Stimulated activated CD4-positive, alpha-beta T cell treated with anti-CD3 and anti-CD28 coated beads, Interleukin-15, amount 100 ng/mL, for 24 hours (primary cell): ENCODE data around the gene CTF1.
A peak's percentile ranks its signal among the peaks of the same experiment; 100 is the strongest.
"Not testable (repeated sequence)": the region's sequence is repeated elsewhere in the genome, so short reads cannot be mapped to it uniquely, and the experiment has no call there.

Experiments used
- DNase-seq: peaks from one replicate; pipeline ENCODE4 v3.0.0-alpha.2; 2020

Gene CTF1

DNA sequence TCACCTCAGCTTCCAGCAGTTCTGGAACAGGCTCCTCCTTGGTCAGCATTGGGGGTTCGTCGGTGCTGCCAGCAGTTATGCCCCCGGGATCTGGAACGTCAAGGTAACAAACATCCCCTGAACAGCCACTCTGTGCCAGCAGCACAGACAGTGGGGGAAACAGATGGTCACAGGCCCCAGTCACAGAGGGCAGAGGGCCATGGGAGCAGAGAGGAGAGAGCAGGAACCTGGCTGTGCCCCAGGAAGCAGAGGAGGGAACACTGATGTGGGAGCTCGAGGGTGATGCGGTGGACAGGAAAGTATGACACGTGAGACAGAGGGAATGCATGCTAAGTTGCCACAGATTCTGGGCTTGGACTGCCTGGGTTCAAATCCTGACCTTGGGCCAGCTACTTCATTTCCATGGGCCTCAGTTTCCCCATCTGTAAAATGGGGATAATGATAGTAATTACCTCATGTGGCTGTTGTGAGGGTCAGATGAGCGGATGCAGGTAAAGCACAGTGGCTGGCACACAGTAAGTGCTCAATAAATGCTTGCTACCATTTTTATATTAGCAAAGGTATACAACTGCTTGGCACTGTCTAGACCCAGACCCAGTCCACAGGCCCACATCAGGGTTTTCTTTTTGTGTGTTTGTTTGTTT is 7.4 kb upstream of the CTF1 start:
- no peak for DNase-seq

DNA sequence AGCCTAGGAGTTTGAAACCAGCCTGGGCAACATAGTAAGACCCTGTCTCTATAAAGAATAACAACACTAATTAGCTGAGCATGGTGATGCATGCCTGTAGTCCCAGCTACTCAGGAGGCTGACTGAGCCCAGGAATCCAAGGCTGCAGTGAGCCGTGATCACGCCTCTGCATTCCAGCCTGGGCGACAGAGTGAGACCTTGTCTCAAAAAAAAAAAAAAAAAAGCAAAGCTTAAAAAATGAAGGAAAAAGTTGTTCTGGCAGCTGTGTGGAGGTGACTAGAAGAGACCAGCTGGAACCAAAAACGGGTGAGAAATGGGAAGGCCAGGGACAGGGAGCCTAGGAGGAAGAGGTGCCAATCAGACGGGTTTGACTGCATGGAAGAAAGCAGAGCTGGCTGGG is 6.7 kb upstream of the CTF1 start:
- DNase-seq, result no peak

DNA sequence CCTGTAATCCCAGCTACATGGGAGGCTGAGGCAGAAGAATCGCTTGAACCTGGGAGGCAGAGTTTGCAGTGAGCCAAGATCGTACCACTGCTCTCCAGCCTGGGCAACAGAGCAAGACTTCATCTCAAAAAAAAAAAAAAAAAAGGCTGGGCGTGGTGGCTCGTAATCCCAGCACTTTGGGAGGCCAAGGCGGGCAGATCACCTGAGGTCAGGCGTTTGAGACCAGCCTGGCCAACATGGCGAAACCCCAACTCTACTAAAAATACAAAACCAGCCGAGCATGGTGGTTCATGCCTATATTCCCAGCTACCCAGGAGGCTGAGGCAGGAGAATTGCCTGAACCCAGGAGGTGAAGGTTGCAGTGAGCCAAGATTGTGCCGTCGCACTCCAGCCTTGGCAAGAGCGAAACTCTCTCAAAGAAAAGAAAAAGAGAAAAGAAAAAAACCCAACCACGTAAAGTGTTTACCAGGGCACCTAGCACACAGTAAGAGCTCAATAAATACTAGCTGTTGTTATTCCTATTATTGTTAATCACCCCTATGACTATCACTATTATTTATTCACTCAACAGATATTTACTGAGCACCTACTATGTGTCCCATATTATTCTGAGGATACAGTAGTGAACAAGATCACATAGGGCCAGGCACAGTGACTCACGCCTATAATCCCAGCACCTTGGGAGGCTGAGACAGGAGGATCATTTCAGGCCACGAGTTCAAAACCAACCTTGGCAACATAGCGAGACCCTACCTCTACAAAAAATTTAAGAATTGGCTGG is 5.2 kb upstream of the CTF1 start:
- DNase-seq, result not testable (repeated sequence)

DNA sequence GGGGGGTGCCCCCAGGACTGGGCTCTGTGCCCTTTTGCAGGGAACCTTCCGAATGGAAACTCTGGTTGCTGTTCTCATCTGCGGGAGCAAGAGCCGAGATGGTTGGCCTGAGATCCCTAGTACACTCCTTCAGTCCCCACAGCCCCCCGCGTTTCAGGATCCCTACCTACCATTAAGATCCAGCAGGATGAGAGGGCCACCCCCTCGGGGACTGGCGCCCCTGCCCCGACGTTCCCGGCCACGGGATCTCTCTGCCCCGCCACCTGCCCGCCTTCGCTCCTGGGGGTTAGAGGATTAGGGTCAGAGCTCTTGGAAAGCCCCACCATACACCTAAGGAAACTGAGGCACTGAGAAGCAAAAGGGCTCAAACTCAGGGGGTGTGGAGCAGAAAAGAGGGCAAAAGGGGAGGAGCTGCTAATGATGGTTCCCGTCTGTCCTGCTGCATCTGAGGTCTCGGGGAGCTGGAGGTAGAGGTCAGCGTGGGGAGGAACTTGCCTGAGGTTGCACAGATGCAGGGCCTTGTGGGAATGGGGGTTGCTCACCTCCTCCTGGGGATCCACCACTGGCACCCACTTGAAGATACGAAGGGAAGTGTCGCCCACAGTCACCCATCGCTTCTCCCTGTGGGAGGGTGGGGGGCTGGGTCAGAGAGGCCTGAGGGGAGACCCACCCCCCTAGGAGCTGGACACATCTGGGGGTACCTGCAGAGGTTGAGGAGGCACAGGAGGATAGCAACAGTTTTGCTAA is 3.6 kb upstream of the CTF1 start:
- DNase-seq, result no peak

DNA sequence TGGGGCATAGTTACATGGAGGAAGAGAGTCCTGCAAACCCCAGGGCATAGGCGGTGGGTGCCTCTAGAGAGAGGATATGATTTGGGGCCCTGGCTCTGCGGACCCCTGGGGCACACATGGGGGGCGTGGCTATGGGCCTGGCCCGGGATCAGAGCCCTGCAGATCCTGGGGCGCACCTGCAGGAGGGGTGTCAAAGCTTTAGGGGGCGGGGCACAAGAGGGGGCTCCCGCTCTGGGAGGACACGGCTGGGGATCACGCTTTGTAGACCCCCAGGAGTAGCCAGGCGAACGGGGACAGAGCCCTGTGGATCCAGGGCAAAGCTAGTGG is 3.0 kb upstream of the CTF1 start:
- DNase-seq, result peak; percentile 41

DNA sequence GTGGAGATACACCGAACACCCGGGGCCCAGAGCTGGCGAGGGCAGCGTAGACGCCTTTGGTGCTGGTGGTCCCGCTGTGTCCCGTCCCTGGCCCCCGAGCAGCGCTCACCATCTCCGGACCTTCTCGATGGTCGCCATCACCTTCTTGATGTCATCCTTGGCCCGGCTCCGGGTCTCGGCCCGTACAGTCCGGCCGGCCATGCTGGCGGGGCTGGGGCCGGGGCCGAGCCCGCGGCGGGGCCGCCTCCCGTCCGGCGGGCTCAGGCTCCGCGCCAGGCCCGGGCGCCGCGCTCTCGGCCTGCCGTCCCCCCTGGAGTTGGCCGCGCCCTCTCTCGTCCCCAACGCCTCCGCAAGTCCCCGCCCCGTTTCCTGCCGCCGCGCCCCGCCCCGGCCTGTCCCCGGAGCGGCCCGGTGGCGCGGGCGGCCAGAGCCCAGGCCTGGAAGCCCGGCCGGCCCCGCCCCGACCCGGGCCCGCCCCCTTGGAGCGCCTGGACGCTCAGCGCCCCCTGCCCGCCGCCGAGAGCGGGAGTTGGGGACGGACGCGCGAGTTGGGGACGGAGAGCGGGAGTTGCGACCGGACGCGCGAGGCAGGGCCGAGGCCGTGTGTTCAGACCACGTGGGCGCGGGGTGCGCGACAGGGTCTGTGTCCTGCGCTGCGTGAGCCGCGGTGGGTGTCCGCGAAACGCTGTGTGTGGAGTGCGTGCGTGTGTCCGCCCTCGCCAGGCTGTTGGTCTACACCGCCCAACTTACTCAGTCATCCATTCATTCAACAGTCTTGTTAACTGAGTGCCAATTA is 2.5 kb upstream of the CTF1 start, which contains the start of gene BCL7C:
Gene BCL7C (minus strand): TSS at position 334 of the 796 bp plus-strand sequence. CDS start 133 bp downstream, at position 201.
- DNase-seq, result peak; percentile 94

DNA sequence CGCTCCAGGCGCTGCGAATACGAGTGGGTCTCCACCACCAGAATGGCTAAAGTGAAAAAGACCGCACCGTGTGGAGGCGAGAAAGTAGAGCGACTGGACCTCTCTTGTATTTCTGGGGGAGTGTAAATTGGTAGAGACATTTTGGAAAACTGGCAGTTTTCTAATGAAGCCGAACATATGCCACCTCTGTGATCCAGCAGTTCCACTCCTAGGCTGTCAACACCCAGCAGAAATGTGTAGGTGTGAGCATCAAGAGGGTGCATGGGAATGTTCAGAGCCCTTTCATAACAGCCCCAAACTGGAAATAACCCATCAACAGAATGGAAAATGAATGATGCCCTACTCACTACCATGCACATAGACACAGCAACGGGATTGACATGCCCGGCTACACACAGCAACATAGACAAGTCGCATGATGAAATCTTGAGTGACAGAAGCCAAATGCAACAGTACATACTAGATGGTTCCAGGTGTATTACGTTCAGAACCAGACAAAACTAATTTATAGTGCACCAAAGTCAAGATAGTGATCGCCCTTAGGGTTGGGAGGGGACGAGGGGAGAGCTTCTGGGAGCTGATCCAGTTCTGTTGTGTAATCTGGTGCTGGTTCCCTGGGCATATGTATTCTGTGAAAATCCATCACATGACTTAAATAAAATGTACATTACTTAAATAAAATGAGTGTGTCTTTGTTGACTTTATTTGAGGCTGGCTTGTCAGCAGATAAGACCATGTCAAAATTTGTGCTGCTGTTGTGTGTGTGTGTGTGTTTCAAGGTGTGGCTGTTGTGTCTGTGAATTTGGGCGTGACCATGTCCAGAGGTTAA is 1.7 kb upstream of the CTF1 start:
- no peak for DNase-seq

DNA sequence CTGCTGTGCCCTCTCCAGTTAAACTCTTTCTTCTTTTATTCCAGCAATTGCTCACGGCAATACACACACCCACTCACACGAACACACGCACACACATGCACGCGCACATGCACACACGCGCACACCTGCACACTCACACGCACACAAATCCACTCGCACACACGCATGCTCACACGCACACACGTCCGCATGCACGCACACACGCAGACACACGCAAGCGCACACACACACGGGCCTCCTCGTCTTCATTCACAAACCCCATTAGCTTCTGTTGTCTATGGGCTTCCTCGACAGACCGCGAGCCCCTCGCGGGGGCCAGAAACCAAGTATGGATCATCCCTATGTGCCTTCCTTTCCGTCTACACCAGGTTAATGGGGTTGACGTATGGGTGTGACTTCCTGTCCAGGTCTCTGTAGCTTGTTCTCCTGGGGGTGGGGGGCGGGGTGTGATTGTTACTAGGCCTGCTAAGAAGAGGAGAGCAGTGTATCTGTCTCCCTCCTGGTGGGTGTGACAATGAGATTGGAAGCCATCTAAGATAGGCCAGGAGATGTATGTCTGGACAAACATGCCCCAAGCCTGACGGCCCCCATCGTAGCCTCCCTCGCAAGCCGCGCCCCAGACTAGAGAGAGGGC is 670 bp upstream of the CTF1 start:
- DNase-seq, result no peak

DNA sequence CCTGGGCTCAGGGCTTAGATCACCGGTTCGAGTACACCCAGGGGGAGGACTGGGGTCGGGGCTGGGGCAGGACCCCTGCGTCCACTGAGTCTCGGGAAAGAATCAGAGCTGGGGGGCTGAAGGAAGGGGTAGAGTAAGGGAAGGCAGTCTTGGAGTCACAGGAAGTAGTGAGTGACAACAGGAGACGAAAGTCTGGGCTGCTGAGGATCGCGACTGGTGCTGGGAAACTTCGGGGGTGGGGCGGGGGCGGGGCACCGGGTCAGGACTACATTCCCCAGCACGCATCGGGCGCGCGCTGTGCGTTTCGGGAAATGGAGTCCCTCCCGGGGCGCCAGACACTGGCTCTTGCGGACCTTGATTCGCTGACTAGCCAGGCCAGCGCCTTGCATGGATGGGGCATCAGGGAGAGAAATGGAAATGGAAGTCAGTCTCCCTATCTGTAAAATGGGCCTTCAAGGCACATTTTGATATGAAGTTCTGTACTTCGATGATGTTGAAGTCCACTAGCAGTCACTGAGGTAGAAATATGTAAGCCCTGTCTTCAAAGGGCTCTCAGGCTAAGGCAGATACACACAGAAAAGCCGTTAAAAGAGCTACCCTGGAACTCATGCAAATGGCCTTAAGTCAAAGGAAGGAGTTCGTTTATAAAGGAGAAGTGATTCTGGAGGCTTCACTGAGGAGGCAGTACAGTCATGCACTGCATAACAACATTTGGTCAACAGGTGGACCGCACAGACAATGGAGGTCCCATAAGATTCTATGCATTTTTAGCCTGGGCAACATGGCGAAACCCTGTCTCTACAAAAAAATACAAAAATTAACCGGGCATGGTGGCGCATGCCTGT is 697 bp downstream of the CTF1 start:
- peak; percentile 89 for DNase-seq

DNA sequence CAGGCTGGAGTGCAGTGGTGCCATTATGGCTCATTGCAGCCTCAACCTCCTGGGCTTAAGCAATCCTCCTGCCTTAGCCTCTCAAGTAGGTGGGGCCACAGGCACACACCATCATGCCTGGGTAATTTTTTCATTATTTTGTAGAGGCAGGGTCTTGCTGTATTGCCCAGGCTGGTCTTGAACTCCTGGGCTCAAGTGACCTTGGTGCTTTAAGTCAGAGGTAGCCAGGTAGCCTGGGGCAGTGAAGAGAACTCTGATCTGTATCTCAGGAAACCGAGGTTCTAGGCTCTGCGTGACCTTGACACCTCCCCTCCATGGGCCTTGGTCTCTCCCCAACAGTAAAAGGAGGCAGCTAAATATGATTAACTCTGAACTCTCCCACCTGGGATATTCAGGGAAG is 3.4 kb downstream of the CTF1 start:
- DNase-seq, result no peak

DNA sequence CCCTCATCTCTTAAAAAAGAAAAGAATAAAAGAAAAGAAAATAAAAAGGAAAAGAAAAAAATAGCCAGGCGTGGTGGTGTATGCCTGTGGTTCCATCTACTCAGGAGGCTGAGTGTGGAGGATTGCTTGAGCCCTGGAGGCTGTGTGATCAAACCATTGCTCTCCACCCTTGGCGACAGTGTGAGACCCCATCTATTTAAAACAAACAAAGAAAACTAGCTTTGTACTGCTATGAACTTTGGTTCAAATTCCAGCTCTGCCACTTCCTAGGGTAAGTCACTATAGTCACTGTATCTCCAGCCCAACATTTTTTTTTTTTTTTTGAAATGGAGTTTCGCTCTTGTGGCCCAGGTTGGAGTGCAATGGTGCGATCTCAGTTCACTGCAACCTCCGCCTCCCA is 4.2 kb downstream of the CTF1 start:
- DNase-seq, result no peak

DNA sequence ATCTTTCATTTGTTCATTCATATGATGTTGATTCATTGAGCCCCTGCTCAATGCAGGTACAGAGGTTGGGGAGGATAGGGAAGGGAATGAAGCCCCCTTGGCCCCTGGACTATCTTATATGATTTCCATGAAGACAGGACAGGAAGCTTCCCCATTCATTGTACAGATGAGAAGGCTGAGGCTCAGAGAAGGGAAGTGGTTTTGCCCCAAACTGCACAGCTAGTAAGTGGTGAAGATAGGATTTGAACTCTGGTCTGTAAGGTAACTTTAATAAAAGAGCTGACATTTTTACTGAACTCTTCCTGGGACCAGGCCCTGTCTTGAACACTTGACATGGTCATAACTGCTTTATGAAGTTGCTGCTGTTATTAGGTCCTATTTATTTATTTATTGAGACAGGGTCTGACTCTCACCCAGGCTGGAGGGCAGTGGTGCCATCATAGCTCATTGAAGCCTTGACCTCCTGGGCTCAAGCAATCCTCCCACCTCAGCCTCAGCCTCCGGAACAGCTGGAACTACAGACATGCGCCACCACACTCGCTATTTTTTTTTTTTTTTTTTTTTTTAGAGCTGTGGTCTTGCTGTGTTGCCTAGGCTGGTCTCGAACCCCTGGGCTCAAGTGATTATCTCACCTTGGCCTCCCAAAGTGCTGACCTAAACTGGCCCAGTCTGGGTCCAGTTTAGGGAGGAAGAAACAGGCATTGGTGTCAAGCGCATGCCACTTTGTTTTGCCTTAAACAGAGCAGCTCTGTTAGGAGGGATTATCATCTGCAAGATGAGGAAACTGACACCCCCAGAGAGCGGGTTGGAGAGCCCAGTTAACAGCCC is 5.0 kb downstream of the CTF1 start:
- no peak for DNase-seq

DNA sequence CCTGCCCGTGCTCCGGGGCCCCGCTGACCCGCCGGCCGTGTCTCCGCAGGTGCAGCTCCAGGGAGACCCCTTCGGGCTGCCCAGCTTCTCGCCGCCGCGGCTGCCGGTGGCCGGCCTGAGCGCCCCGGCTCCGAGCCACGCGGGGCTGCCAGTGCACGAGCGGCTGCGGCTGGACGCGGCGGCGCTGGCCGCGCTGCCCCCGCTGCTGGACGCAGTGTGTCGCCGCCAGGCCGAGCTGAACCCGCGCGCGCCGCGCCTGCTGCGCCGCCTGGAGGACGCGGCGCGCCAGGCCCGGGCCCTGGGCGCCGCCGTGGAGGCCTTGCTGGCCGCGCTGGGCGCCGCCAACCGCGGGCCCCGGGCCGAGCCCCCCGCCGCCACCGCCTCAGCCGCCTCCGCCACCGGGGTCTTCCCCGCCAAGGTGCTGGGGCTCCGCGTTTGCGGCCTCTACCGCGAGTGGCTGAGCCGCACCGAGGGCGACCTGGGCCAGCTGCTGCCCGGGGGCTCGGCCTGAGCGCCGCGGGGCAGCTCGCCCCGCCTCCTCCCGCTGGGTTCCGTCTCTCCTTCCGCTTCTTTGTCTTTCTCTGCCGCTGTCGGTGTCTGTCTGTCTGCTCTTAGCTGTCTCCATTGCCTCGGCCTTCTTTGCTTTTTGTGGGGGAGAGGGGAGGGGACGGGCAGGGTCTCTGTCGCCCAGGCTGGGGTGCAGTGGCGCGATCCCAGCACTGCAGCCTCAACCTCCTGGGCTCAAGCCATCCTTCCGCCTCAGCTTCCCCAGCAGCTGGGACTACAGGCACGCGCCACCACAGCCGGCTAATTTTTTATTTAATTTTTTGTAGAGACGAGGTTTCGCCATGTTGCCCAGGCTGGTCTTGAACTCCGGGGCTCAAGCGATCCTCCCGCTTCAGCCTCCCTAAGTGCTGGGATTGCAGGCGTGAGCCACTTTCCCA is 5.9 kb downstream of the CTF1 start:
- DNase-seq, result peak; percentile 69

DNA sequence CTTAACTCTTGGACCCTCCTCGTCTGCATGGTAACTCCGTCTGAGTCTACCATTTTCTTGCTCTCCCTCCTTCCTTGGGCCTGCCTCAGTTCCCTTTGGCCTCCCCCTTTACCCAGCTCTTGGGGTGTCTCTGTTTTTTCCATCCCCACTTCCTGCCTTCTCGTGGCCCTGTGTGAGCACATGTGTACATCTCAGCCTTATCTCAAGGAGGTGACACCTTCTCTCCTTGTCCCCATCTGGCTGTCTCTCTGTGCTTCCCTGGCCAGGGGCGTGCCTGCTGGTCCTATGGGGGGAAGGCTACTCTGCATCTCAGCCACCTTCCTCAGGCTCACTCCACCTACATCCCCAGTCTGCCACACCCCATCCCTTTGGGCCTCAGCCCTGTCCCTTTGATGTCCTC is 6.6 kb downstream of the CTF1 start:
- DNase-seq, result peak; percentile 29

DNA sequence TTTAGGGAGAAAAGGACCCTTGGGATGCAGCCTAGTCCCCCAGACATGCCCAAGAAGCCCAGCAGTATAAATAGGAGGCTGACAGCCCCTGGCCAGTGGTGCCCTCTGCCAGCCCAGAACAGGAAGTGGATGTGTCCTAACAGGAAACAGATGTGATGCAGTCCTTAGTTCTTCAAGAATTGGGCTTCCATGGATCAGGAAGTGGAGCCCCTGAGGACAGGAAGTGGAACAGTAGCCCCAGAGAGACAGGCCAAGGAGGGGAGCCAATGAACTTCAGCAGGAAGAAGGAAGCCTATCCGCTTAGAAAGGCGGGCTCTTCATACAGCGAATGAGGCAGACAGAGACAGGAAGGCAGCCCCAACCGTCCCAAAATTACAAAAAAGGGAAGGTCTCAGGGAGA is 7.2 kb downstream of the CTF1 start:
- no peak for DNase-seq

DNA sequence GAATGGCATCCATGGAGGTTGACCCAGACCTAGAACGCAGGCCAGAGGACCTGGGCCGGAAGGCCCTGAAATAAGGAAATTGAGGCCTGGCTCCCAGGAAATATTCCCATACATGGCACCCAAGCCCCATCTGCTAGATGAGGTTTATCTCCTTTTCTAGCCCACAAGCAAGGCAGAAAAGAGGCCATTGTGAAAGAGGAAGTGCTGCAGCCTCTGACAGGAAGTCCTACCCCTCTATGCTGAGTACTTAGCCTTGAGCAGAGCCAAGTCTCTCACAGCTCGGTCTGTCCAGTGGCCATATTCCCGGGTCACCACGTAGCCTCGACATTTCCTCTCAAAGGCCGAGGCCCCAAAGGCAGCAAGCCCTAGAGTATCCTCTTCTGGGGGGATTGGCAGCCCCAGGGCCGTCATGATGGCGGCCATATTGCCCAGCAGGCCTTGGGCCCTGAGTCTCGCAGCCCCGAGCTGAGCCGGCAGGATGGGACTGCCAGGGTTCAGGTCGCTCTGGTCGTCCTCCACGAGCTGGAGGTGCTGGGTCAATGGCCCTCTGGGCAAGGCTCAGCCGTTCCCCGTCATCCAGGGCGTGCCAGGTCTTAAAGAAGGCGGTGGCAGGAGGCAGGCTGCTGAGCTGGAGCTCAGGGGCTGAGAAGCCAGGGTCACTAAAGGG is 7.8 kb downstream of the CTF1 start:
- DNase-seq, result no peak

DNA sequence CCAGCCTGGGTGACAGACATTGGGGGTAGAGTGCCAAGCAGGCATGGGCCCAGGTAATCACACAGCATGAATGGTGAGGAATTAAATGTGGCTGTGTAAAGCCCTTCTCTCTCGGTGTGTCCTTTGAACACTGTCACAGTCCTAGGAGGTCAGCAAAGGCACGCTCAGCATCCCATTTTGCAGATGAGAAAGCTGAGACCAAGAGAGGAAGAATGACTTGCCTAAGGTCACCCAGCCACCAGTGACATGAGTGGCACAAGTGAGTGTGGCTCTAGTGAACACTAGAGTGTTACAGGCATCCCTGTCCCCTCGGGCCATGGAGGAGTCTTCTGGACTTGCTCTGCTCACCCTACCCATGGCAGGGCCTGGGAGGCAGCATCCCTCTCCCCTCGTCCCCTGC is 10.7 kb downstream of the CTF1 start:
- DNase-seq, result no peak

DNA sequence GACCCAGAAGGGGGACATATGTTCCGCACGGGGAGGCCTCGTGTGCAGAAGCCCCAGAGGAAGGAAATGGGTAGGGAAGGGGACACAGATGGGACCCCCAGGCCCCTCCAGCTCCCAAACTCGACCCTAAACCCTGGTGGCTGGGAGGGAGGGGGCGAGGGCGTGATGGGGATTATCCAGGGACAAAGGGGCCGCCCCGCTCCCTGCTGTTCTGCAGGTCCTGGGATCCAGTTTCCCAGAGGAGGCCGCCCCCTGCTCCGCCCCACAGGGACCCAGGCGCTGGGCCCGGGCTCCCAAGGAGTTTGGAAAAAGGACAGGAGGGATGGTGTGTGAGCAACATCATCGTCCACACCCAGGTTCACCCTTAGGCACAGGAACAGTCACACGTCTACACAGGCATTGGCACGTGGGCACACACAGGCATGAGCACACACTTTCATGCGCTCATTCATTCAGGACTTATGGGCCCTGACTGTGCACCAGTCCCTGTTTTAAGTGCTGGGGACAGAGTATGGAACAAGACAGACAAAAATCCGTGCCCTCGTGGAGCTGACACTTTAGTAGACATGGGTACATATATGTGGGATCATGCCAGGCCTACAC is 14.1 kb downstream of the CTF1 start:
- DNase-seq, result no peak
